ENCODE data around the gene PCCA.

GRCh38 chr13:100559886-100560285 is 471.0 kb downstream of the PCCA start:
- TF ChIP-seq CTCF (IDR thresholded peaks at IDR 0.05) (no peak), EZH2 (IDR thresholded peaks at IDR 0.05; ENCODE audit: borderline replicate concordance, insufficient read depth, low read depth, low read length, poor library complexity, severe bottlenecking) (no peak)
